Measurements from ENCODE around the gene TTC33. TPM values are rescaled to one million over a fixed set of nuclear protein-coding genes. Genes with fewer than 3 reads are reported as not detected.
"Not testable (repeated sequence)": the region's sequence is repeated elsewhere in the genome, so short reads cannot be mapped to it uniquely, and the experiment has no call there.

TTC33 gene
- total and polyA plus RNA-seq, 4 donors: 22.4 to 45.9 (median 30.7) TPM

DNA sequence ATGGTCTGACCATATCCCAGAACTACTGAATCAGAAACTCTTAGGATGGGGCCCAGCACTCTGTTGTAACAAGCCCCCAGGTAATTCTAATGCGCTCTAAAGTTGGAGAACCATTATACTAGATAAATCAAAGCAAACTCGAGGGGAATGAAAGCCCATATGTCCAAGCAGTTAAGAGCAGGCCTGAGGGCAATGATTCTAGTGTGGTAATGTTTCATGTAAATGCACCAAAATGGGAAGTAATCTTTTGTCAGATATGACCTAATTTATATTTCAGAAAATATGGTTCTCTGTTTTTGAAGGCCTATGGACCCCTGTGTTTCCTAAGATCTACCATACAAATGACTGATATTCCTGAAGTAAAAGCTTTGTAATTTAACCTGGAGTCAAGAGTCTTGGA is 184.0 kb downstream of the TTC33 start:
- Histone ChIP-seq H3K27me3 (ENCODE audit: control insufficient read depth, insufficient read depth, low read length) (no peaks in the 10 kb centered on the region), H3K27ac (ENCODE audit: low read depth, low read length) (no peak overlapping the region), H3K4me3 (ENCODE audit: low read depth, low read length) (no peak overlapping the region), H3K9me3 (ENCODE audit: control insufficient read depth, insufficient read depth, low read length) (no peaks in the 10 kb centered on the region), H3K36me3 (ENCODE audit: control insufficient read depth, insufficient read depth, low read length) (no peaks in the 10 kb centered on the region), H3K4me1 (ENCODE audit: control insufficient read depth, insufficient read depth, low read length) (no peaks in the 10 kb centered on the region)
- WGBS (ENCODE audit: insufficient coverage): no CpG with 5 or more reads among the region's 2 CpGs
- no peak for DNase-seq (ENCODE audit: low read depth in 4 of 6, low spot score in 6 of 6)

DNA sequence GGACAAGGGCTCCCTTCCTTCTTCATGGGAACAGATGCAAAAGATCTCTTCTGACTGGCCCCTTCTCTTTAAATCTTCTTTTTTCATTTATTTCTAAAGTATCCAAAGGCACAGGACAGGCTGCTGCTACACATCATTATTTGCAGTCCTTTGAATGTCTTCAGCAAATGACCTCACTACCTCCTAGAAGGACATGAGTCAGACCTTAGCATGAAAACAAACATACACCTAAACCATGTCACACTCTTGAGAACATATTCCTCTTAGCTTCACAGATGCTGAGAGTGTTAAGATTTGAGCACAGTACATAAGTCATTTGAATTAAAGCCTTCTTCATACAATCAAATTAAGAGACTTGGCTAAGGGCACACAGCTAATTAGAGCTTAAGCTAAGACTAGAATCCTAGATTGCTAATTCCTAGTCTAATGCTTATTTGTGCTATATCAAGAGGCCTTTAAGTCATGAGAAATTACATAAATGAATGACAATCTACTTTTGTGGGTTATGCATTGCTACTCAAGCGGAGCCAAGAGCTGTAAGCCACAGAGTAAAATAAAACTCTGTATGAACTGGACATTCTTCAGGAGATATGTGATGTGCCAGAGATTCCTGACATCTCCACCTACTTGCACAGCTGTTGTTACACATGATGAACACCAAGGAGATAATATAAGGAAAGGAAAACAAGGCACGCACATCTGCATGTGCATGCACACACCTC is 185.2 kb downstream of the TTC33 start:
- Histone ChIP-seq H3K4me1 (ENCODE audit: control insufficient read depth, insufficient read depth, low read length) (no peaks in the 10 kb centered on the region), H3K27ac (ENCODE audit: low read depth, low read length) (no peak overlapping the region), H3K27me3 (ENCODE audit: control insufficient read depth, insufficient read depth, low read length) (no peaks in the 10 kb centered on the region), H3K36me3 (ENCODE audit: control insufficient read depth, insufficient read depth, low read length) (no peaks in the 10 kb centered on the region), H3K9me3 (ENCODE audit: control insufficient read depth, insufficient read depth, low read length) (no peaks in the 10 kb centered on the region), H3K4me3 (ENCODE audit: low read depth, low read length) (no peak overlapping the region)
- no CpG with 5 or more reads among the region's 2 CpGs for WGBS (ENCODE audit: insufficient coverage)
- DNase-seq (ENCODE audit: low read depth in 4 of 6, low spot score in 6 of 6): no peak

DNA sequence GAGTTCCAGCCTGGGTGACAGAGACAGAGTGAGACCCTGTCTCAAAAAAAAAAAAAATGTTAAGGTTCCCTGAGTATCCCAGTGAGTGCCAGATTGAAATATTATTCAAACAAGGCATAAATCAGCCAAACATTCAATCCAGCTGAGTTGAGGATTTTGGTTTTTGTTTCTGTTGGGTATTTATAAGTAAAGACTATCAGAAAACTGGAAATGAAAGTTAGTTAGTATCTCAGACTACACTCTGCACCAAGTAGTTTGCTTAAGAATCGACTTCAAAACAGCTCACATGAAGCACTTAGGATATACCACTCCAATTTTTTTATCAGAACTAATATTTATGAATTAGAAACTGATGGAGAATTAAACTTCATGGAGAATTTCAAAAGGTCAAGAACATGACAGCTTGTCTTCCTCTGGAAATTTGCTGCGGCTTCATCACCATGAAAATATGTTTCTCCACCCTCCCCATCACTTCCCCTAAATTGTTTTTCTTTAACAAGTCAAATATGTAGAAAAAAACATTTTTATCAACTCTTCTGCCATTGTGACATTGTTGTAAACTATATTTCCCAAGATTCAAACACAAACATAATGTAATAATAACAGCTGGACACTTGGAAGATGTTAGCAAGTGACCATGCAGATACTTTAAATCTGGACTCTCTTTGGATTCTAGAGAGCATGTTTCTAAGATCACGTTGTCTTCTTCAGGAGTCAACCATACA is 186.1 kb downstream of the TTC33 start:
- no peak overlapping the region for H3K4me3 ChIP-seq (ENCODE audit: low read depth, low read length)
- no peak overlapping the region for H3K27ac ChIP-seq (ENCODE audit: low read depth, low read length)
- WGBS (ENCODE audit: insufficient coverage): no CpG with 5 or more reads among the region's 3 CpGs
- no peaks in the 10 kb centered on the region for H3K4me1 ChIP-seq (ENCODE audit: control insufficient read depth, insufficient read depth, low read length)
- no peaks in the 10 kb centered on the region for H3K27me3 ChIP-seq (ENCODE audit: control insufficient read depth, insufficient read depth, low read length)
- no peak for DNase-seq (ENCODE audit: low read depth in 4 of 6, low spot score in 6 of 6)
- no peaks in the 10 kb centered on the region for H3K9me3 ChIP-seq (ENCODE audit: control insufficient read depth, insufficient read depth, low read length)
- H3K36me3 ChIP-seq (ENCODE audit: control insufficient read depth, insufficient read depth, low read length): no peaks in the 10 kb centered on the region

DNA sequence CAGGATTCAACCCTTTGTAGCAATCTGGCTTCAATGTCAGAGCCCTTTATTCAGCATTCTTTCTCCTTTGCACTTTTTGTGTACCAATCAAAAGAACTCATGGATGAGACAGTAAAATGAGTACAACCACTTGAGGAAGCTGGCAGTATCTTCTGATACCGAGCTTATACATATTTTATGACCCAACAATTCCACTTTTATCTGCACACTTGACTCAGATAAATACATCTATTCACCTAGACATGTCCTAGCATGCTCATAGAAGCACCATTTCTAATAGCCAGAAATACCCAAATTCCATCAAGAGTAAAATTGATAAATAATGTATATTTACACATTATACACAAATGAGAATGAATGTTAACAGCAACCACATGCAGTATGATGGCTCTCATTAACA is 187.2 kb downstream of the TTC33 start:
- H3K4me3 ChIP-seq (ENCODE audit: low read depth, low read length): no peak overlapping the region
- H3K36me3 ChIP-seq (ENCODE audit: control insufficient read depth, insufficient read depth, low read length): no peaks in the 10 kb centered on the region
- 27% methylated on average over 1 of the region's 1 CpG for WGBS (ENCODE audit: insufficient coverage)
- no peak for DNase-seq (ENCODE audit: low read depth in 4 of 6, low spot score in 6 of 6)
- H3K27me3 ChIP-seq (ENCODE audit: control insufficient read depth, insufficient read depth, low read length): no peaks in the 10 kb centered on the region
- no peaks in the 10 kb centered on the region for H3K4me1 ChIP-seq (ENCODE audit: control insufficient read depth, insufficient read depth, low read length)
- H3K27ac ChIP-seq (ENCODE audit: low read depth, low read length): no peak overlapping the region
- H3K9me3 ChIP-seq (ENCODE audit: control insufficient read depth, insufficient read depth, low read length): no peaks in the 10 kb centered on the region

DNA sequence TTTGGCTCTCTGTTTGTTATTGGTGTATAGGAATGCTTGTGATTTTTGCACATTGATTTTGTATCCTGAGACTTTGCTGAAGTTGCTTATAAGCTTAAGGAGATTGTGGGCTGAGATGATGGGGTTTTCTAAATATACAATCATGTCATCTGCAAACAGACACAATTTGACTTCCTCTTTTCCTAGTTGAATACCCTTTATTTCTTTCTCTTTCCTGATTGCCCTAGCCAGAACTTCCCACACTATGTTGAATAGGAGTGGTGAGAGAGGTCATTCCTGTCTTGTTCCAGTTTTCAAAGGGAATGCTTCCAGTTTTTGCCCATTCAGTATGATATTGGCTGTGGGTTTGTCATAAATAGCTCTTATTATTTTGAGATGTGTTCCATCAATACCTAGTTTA is 192.6 kb downstream of the TTC33 start:
- H3K4me3 ChIP-seq (ENCODE audit: low read depth, low read length); DNase-seq (ENCODE audit: low read depth in 4 of 6, low spot score in 6 of 6); H3K9me3 ChIP-seq (ENCODE audit: control insufficient read depth, insufficient read depth, low read length); H3K27me3 ChIP-seq (ENCODE audit: control insufficient read depth, insufficient read depth, low read length); H3K27ac ChIP-seq (ENCODE audit: low read depth, low read length); H3K4me1 ChIP-seq (ENCODE audit: control insufficient read depth, insufficient read depth, low read length); H3K36me3 ChIP-seq (ENCODE audit: control insufficient read depth, insufficient read depth, low read length): not testable (repeated sequence)

DNA sequence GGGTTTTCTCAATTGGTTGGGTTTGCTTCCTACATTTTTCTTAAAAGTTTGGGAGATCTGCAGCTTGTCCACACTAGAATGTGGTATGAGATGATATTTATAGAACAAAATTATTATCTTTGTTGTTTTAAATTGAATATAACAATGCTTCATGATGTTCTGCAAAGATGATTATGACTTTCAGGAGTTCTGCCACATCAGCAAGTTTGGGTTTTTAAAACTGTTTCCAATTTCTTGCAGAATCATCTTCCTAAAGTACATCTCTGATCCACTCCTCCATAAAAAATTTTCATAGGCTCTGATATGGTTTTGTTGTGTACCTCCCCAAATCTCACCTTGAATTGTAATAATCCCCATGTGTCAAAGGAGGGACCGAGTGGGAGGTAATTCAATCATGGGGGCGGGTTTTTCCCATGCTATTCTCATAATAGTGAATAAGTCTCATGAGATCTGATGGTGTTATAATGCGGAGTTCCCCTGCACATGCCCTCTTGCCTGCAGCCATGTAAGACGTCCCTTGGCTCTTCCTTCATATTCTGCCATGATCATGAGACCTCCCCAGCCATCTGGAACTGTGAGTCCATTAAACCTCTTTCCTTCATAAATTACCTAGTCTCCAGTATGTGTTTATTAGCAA is 195.2 kb downstream of the TTC33 start:
- no peaks in the 10 kb centered on the region for H3K4me1 ChIP-seq (ENCODE audit: control insufficient read depth, insufficient read depth, low read length)
- no peaks in the 10 kb centered on the region for H3K27me3 ChIP-seq (ENCODE audit: control insufficient read depth, insufficient read depth, low read length)
- H3K36me3 ChIP-seq (ENCODE audit: control insufficient read depth, insufficient read depth, low read length): no peaks in the 10 kb centered on the region
- H3K9me3 ChIP-seq (ENCODE audit: control insufficient read depth, insufficient read depth, low read length): no peaks in the 10 kb centered on the region
- no peak overlapping the region for H3K4me3 ChIP-seq (ENCODE audit: low read depth, low read length)
- 60% methylated on average over 1 of the region's 4 CpGs for WGBS (ENCODE audit: insufficient coverage)
- DNase-seq (ENCODE audit: low read depth in 4 of 6, low spot score in 6 of 6): no peak
- no peak overlapping the region for H3K27ac ChIP-seq (ENCODE audit: low read depth, low read length)

DNA sequence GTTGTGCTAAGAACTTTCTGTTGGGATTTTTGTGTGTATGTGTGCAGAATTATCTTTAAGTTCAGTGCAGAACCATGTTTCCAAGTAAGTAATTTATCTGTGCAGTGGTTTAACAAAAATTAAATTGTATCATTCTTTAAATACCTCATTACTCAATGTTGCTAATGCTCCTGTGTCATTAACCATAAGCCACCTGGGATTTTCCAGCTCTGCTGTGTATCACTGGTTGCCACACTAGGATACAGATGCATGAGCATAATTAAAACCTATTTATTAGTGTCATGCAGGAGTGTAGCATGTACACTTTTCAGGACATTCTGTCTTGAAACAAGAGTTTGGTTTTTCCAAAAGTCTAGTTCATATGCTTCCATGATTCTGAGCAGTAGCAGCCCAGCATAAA is 196.5 kb downstream of the TTC33 start:
- no peaks in the 10 kb centered on the region for H3K4me1 ChIP-seq (ENCODE audit: control insufficient read depth, insufficient read depth, low read length)
- no peak overlapping the region for H3K27ac ChIP-seq (ENCODE audit: low read depth, low read length)
- H3K36me3 ChIP-seq (ENCODE audit: control insufficient read depth, insufficient read depth, low read length): no peaks in the 10 kb centered on the region
- no peaks in the 10 kb centered on the region for H3K9me3 ChIP-seq (ENCODE audit: control insufficient read depth, insufficient read depth, low read length)
- no peak for DNase-seq (ENCODE audit: low read depth in 4 of 6, low spot score in 6 of 6)
- no peaks in the 10 kb centered on the region for H3K27me3 ChIP-seq (ENCODE audit: control insufficient read depth, insufficient read depth, low read length)
- no peak overlapping the region for H3K4me3 ChIP-seq (ENCODE audit: low read depth, low read length)

DNA sequence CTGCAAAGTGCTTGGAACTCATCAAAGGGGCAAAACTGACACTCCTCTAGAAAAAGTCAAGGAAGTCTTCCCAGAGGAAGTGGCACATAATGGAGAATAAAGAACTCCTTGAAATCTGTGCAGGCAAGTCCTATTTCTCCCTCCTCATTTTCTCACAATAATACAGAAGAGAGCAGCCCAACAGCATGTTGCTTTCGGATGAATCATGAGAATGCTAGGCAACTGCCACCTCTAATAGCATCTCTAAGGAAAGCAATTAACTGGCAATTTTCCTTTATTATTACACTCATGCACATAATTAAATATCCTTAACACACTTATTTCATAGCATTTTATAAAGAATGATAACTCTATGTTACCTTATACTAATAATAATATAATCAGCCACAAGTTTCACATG is 198.3 kb downstream of the TTC33 start:
- WGBS (ENCODE audit: insufficient coverage): no CpG with 5 or more reads among the region's 1 CpG
- Histone ChIP-seq H3K4me1 (ENCODE audit: control insufficient read depth, insufficient read depth, low read length) (no peaks in the 10 kb centered on the region), H3K36me3 (ENCODE audit: control insufficient read depth, insufficient read depth, low read length) (no peaks in the 10 kb centered on the region), H3K9me3 (ENCODE audit: control insufficient read depth, insufficient read depth, low read length) (no peaks in the 10 kb centered on the region), H3K27ac (ENCODE audit: low read depth, low read length) (no peak overlapping the region), H3K4me3 (ENCODE audit: low read depth, low read length) (no peak overlapping the region), H3K27me3 (ENCODE audit: control insufficient read depth, insufficient read depth, low read length) (no peaks in the 10 kb centered on the region)
- peak in 1 of 6 donors; percentile 58 for DNase-seq (ENCODE audit: low read depth in 4 of 6, low spot score in 6 of 6)

DNA sequence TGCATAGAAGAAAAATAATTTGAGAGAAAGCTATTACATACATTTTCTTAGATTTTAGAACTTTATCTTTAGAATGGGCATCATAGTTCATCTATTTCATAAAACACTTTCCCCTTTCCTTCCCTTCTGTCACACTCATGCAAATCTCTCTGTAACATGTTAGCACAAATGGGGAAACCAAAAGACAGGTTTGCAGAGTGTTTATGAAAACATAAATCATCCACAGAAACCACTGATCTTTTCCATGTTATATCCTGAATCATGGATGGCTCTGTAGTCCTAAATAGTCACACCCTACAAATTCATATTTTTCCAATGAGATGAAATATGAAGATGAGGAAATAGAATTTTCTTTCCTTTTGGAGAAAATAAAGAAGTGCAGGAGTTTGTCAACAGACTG is 198.9 kb downstream of the TTC33 start:
- no peak for DNase-seq (ENCODE audit: low read depth in 4 of 6, low spot score in 6 of 6)
- Histone ChIP-seq H3K27me3 (ENCODE audit: control insufficient read depth, insufficient read depth, low read length) (no peaks in the 10 kb centered on the region), H3K27ac (ENCODE audit: low read depth, low read length) (no peak overlapping the region), H3K4me1 (ENCODE audit: control insufficient read depth, insufficient read depth, low read length) (no peaks in the 10 kb centered on the region), H3K9me3 (ENCODE audit: control insufficient read depth, insufficient read depth, low read length) (no peaks in the 10 kb centered on the region), H3K4me3 (ENCODE audit: low read depth, low read length) (no peak overlapping the region), H3K36me3 (ENCODE audit: control insufficient read depth, insufficient read depth, low read length) (no peaks in the 10 kb centered on the region)

DNA sequence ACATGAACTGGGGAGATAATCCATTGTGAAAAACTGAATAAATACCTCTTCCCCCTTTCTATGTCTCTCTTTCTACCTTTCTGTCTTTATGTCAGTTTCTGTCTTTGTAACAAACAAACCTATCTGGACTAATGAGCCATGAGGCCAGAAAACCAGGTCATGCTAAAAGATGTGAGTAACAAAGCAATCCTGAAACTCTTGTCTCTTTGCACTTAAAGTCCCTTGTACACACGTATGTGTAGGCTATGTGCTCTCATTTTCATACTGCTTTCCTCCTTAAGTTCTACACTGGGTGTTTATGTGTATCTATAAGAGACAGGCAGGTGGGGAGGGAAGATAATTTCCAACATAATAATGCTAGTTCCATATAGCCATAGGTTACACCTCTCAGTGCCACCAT is 199.9 kb downstream of the TTC33 start:
- Histone ChIP-seq H3K4me1 (ENCODE audit: control insufficient read depth, insufficient read depth, low read length) (no peaks in the 10 kb centered on the region), H3K27me3 (ENCODE audit: control insufficient read depth, insufficient read depth, low read length) (no peaks in the 10 kb centered on the region), H3K9me3 (ENCODE audit: control insufficient read depth, insufficient read depth, low read length) (no peaks in the 10 kb centered on the region), H3K36me3 (ENCODE audit: control insufficient read depth, insufficient read depth, low read length) (no peaks in the 10 kb centered on the region), H3K4me3 (ENCODE audit: low read depth, low read length) (no peak overlapping the region), H3K27ac (ENCODE audit: low read depth, low read length) (no peak overlapping the region)
- DNase-seq (ENCODE audit: low read depth in 4 of 6, low spot score in 6 of 6): no peak
- WGBS (ENCODE audit: insufficient coverage): no CpG with 5 or more reads among the region's 1 CpG
